ENCODE data around the gene CCDC57. TPM values are rescaled to one million over a fixed set of nuclear protein-coding genes. Genes with fewer than 3 reads are reported as not detected.

CCDC57 gene
- total RNA-seq, 1 donor from 2014 or later: 57.9 TPM

GRCh38 chr17:82097184-82097918, 115.3 kb downstream of the CCDC57 start:
- H3K9me3 Mint-ChIP-seq (ENCODE audit: unreplicated experiment): no peaks in the 10 kb centered on the region
- H3K4me3 Mint-ChIP-seq (ENCODE audit: unreplicated experiment): peak overlapping the region; percentile 67
- peak; percentile 91 for DNase-seq (ENCODE audit: extremely low spot score, unreplicated experiment)
- no peaks in the 10 kb centered on the region for H3K27me3 Mint-ChIP-seq (ENCODE audit: unreplicated experiment)
- no peak overlapping the region for H3K27ac Mint-ChIP-seq (ENCODE audit: unreplicated experiment)
- H3K4me1 Mint-ChIP-seq (ENCODE audit: unreplicated experiment): peaks cover 25% of the 10 kb centered on the region
- TF ChIP-seq CTCF (IDR thresholded peaks at IDR 0.05): no peak
- H3K36me3 Mint-ChIP-seq (ENCODE audit: unreplicated experiment): peaks cover 3% of the 10 kb centered on the region

GRCh38 chr17:82096709-82097183, 115.9 kb downstream of the CCDC57 start:
- Mint-ChIP-seq H3K4me3 (ENCODE audit: unreplicated experiment) (peak overlapping the region; percentile 67), H3K9me3 (ENCODE audit: unreplicated experiment) (no peaks in the 10 kb centered on the region), H3K27ac (ENCODE audit: unreplicated experiment) (no peak overlapping the region), H3K4me1 (ENCODE audit: unreplicated experiment) (peaks cover 25% of the 10 kb centered on the region), H3K27me3 (ENCODE audit: unreplicated experiment) (no peaks in the 10 kb centered on the region), H3K36me3 (ENCODE audit: unreplicated experiment) (peaks cover 3% of the 10 kb centered on the region)
- no peak for TF ChIP-seq CTCF (IDR thresholded peaks at IDR 0.05)
- no peak for DNase-seq (ENCODE audit: extremely low spot score, unreplicated experiment)

GRCh38 chr17:82095777-82096708, 116.6 kb downstream of the CCDC57 start:
- no peak for TF ChIP-seq CTCF (IDR thresholded peaks at IDR 0.05)
- peak overlapping the region; percentile 67 for H3K4me3 Mint-ChIP-seq (ENCODE audit: unreplicated experiment)
- H3K9me3 Mint-ChIP-seq (ENCODE audit: unreplicated experiment): no peaks in the 10 kb centered on the region
- DNase-seq (ENCODE audit: extremely low spot score, unreplicated experiment): no peak
- H3K27me3 Mint-ChIP-seq (ENCODE audit: unreplicated experiment): no peaks in the 10 kb centered on the region
- peaks cover 3% of the 10 kb centered on the region for H3K36me3 Mint-ChIP-seq (ENCODE audit: unreplicated experiment)
- H3K4me1 Mint-ChIP-seq (ENCODE audit: unreplicated experiment): peaks cover 25% of the 10 kb centered on the region
- H3K27ac Mint-ChIP-seq (ENCODE audit: unreplicated experiment): peak overlapping the region; percentile 50

GRCh38 chr17:82094931-82095776, 117.5 kb downstream of the CCDC57 start:
- no peak for TF ChIP-seq CTCF (IDR thresholded peaks at IDR 0.05)
- Mint-ChIP-seq H3K27me3 (ENCODE audit: unreplicated experiment) (no peaks in the 10 kb centered on the region), H3K27ac (ENCODE audit: unreplicated experiment) (no peak overlapping the region), H3K36me3 (ENCODE audit: unreplicated experiment) (peaks cover 3% of the 10 kb centered on the region), H3K4me1 (ENCODE audit: unreplicated experiment) (peaks cover 23% of the 10 kb centered on the region), H3K9me3 (ENCODE audit: unreplicated experiment) (no peaks in the 10 kb centered on the region), H3K4me3 (ENCODE audit: unreplicated experiment) (no peak overlapping the region)
- DNase-seq (ENCODE audit: extremely low spot score, unreplicated experiment): no peak
